Activated CD4-positive, alpha-beta T cell treated with anti-CD3 and anti-CD28 coated beads, Interleukin-2, amount 50 U/mL, for 1 hour (primary cell): Measurements from ENCODE around the gene STOML1.
"Not testable (repeated sequence)": the region's sequence is repeated elsewhere in the genome, so short reads cannot be mapped to it uniquely, and the experiment has no call there.

Source experiments
- DNase-seq: peaks from one replicate; pipeline ENCODE4 v3.0.0-alpha.2; 2020

STOML1 gene

DNA sequence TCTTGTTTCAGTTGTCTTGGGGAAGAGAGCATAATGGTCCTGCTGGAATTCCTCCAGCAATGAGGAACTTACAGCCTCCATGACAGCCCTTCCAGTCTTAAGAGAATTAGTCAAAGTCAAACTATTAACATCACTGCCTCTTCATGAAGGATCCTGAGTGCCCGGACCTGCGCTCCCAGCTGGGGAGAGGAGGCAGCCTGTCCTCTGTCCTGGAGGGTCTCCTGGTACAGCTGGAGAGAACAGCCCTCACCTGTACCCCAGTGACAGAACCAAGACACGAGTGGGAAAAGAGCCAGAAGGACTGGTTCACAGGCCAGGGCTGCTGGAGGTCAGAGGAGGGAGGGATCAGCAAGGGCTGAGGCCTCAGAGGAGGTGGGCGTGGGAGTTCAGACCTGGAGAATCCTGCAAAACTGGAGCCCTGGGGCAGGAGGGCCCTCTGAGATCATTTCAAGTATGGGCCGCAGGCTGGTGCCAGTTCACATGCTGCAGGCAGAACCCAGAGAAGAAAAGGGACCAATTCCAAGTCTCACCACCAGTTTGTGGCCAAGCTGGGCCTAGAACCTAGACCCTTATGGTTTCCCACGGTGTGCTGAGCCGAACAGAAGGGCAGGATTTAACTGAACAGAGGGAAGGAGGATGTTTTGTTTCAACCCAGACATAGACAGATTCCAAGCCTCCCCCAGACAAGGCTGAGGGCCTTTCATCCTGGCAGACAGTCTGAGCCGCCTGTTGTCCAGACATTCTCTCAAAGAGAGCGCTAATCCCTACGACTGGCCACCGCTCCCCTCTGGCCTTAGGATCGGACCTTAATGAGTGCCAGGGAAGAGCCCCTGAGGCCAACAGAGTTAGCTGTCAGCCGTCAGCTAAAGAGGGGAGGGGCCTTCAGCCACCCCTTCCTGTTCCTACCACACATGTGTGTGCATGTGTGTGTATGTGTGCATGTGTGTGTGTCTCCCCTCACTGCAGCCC is 47.6 kb downstream of the STOML1 start:
- DNase-seq, result no peak

- DNase-seq, result no peak
Measured at GRCh38 chr15:73942751-73943270, 49.3 kb downstream of the STOML1 start.

- no peak for DNase-seq
Measured at GRCh38 chr15:73941871-73942635, 50.0 kb downstream of the STOML1 start.

DNA sequence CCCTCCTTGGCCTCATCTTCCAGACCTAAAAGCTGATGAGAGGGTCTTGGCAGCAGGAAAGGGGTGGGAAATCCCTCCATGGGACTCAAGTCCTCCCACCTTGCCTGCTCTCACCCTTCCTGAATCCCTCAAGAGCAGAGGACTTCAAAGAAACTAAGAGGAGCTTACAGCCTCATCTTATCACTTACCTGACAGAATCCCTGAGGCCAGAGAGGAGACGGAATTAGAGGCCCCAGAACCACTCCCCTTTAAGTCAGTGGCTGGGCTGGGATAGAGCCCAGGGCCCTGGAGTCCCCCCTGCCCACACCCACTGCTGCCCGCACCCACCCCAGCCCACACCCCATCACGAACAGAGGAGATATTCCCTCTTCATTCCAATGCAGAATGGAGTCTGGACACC is 50.6 kb downstream of the STOML1 start:
- DNase-seq, result no peak

GRCh38 chr15:73941044-73941443 is 51.1 kb downstream of the STOML1 start:
- no peak for DNase-seq

DNA sequence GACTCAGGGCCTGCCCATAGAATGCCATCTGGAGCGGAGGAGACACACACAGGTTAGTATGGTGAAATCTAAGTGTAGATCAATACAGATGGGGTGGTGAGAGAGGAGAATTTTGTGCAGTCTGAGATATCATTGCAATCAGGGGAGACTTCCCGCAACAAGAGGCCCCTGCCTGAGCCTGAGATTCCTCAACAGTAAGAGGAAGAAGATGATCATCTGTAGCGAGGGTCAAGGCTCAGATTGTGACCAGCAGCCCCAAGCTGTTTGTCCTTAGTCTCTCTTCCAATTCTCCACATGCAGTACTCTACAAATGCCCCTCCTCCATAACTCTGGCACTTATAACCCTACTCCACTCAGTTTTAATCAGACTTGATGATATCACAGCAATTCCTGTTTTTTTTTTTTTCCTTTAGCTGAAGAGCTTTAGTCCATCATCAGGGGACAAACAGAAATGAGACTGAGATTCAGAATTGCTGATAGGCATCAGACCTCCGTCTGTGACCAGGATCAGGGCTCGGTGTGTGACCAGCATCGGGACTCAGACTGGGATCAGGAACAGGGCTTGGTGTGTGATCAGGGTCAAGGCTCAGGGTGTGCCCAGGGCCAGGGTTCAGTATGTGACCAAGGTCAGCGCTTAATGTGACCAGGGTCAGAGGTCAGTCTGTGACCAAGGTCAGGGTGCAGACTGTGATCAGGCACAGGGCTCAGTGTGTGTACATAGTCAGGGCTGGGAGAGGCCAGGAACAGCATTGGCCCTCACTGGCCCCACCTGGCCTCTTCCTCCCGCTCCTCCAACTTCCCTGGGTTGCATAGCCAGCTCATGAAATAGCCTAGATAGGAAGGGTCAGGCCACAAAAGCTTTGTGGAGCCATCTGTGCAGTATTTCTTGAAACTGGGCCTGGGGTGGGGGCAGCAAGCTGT is 51.8 kb downstream of the STOML1 start:
- no peak for DNase-seq

DNA sequence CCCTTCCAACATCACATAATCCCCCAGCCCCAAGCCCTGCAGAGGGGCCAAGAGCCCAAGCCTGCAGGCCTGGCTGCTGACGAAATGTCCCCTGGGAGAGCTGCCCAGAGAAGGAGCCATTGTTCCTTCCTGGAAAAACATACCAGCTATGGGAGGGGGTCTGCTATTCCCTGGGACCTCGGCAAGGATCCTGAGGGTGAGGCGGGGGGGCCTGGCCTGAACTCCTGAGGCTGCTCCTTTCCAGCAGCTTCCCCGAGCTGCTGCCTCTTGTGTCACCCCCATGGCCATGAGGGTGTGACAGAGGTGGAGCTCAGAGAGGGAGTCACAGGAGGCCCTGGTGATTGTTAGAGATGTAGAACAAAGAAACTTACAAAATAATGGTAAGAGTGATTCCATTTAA is 53.0 kb downstream of the STOML1 start:
- no peak for DNase-seq

- not testable (repeated sequence) for DNase-seq
Measured at GRCh38 chr15:73938516-73938915, 53.6 kb downstream of the STOML1 start.

GRCh38 chr15:73937726-73938125 is 54.4 kb downstream of the STOML1 start:
- no peak for DNase-seq

DNA sequence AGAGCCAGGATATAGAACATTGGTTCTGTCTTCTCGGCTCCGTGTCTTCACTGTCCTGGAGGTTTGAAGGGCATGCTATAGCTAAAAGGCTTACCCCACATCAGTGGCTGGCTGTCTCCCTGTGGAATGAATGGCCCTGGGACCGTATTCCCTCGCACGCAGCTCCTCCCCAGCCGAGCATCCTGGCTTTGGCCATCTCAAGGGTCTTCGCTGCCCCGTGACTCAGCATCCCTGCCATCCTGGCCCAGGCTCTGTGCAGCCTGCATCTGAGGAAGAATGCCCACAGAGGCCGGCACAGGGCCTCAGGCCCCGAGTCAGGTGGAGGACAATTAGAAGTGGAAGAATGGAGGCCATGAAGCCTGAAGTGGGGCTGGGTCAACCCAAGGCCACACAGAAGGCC is 54.8 kb downstream of the STOML1 start:
- DNase-seq, result no peak

DNA sequence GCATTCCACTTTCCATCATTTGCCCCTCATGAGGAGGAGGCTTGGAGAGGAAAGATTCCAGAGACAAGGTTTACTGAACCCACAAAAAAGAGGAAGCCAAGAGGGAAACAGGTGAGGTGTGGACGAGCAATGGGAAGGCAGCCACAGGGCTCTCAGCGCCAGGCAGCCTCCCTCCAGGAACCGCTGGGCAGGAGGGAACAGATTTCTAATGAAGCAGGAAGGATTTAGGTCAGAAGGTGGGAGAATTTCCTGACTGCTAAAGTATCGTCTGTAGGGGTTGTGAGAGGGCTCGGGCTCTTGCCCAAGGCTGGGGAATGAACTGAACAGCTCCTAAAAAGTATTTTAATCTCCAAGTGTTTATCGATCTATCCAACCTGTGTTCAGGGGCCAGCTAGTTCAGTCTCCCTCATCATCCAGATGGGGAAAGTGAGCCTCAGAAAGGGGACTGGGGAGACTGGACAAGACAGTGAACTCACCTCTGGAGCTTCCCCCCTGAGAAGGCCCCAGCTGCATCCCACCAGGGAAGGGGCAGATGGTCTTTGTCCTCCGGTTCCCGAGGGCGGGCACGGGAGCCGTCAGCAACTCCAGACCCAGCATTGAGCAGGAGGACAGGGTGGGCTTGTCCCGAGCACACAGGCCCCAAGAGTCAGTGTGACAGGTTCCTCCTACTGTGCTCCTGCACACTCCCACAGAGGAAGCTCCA is 55.4 kb downstream of the STOML1 start:
- DNase-seq, result no peak

- DNase-seq, result no peak
Measured at GRCh38 chr15:73936181-73936580, 55.9 kb downstream of the STOML1 start.

DNA sequence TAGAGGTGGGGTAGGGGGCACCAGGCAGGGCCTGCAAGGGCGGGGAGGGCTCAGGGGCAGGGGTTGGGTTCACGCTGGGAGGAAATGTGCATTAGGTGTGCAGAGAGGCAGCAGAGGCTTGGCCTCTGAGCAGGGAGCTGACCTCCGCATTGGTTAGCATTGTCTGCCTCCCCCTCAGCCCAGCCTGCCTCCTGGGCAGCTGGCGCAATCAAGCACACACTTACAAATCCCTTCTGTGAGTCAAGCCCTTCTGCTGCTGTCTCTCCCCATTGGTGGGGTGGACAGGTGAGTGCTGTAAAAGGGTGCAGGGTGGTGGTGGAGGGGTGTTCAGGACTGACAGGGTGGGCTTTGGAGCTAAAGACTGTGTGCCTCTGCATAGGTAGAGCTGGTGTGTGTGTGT is 56.5 kb downstream of the STOML1 start:
- no peak for DNase-seq

DNA sequence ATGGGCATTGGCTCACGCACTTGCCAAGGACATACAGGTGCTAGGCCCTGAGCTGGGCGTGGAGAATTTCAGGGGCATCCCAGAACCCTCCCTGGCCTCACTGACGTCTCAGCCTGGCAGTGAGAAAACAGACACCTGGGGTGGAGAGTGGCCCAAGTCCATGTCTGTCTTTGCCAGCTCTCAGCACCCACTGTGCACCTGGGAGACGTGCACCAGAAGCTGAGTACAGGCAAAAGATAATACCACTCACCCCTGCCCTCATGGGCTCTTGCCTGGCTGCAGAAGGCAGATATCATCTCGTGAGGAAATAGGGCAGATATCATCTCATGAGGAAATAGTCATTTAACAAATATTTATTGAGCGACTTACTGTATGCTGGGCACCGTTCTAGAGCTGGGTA is 57.8 kb downstream of the STOML1 start:
- no peak for DNase-seq

DNA sequence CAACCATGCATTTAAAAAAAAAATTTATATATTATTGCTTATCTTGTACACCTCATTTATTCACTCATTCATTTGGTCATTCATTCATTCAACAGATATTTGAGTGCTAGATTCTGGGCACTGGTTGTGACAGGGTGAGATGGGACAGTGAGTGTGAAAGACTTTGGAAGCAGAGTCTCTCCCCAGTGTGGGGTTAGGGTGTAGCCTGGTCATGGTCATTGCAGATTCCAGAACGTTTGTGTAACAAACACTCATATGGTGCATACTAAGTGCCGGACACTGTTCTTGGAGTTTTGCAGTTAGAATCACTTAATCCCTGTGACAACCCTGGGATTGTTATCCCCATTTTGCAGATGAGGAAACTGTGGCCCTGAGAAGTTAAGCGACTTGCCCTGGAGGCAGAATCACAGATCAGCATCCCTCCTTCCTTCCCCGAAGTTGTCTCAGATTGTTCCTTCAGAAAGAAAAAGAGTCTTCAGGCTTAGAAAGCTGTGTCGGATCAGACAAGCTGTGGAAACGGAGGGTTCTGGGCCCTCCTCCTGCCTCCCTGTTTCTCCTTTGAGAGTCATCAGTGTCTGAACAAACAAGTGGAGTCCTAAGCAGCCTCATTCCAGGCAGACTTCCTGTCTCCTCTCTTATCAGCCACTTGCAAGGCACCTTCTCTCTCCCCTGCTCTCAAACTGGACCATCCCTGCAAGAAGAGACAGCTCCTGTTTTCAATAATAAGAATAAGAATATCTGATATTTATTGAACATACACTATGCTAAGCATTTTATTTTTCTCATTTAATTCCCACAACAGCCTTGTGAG is 59.5 kb downstream of the STOML1 start:
- no peak for DNase-seq

- no peak for DNase-seq
Measured at GRCh38 chr15:73931441-73931840, 60.7 kb downstream of the STOML1 start.

DNA sequence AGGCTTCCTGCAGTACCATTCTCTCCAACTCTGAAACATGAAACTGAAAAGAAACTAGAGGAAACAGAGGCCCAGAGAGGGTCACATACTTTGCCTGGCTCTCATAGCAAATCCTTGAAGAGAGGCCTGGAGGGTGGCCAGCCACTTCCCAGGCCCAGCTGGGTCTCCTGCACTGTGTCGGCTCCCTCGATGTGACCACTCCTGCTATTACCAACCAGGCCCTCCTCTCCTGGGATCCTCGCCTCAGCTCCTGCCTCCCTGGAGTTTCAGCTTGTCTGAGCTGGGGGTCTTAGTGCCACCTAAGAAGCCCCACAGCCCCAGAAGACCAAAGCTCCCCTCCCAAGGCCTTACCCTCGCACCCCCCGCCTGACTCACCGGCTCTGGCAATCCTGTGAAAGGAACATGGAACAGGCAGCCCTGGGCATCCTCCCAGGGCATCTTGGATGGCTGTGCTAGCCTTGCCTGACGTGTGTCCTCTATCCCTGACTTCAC is 61.3 kb downstream of the STOML1 start:
- DNase-seq, result no peak

DNA sequence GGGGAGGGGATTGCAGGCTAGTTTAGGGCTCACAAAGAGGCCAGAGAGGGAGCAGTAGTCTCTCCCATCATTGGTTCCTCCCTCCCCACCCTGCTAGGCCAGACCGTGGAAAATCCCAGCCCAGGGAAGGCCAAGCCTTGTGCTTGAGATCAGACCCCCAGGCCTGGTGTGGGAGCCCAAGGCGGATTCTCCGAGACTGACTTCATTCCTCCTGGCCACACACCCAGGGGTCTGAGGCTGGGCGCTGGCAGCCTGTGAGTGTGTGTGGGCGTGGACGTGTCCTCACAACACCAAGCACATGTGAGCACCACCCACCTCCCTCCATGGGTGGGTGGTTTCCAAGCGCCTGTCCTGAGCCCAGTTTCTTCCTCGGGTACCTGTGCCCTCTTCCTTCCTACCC is 61.7 kb downstream of the STOML1 start:
- no peak for DNase-seq

DNA sequence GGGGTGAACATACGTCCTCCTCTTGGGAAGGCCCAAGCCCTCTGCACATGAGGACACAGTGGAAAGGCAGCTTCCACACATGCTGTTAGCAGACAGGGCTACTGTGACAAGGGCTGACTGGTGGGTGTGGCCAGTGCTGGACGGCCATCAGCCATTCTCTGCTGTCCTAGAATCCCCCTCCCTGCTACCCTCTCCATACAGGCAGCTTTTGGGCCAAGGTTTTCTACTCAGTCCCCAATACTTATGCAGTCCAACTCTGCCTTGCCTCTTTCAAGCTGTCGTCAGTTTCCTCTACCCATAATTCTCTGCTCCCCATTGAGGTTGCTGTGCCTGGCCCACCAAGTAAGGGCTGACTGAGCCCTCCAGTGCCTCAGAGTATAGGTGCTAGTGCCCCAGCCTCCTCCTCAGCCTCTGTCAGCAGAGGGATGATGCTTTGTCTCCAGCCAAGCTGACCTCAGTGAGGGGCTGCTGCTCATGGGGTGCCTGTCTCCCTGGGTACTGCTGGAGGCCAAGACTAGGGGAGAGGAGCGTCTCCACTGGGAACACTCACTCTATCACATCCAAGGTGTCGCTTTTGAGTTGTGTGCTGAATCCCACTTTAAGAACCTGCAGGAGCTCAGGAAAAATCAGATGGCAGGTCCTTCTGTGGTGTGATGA is 63.0 kb downstream of the STOML1 start:
- no peak for DNase-seq
